ENCODE results near the gene PSD. TPM values are rescaled to one million over a fixed set of nuclear protein-coding genes. Genes with fewer than 3 reads are reported as not detected.

The PSD gene
- polyA plus RNA-seq, 3 donors = 0.83 to 2.7 (median 1.2) TPM

DNA sequence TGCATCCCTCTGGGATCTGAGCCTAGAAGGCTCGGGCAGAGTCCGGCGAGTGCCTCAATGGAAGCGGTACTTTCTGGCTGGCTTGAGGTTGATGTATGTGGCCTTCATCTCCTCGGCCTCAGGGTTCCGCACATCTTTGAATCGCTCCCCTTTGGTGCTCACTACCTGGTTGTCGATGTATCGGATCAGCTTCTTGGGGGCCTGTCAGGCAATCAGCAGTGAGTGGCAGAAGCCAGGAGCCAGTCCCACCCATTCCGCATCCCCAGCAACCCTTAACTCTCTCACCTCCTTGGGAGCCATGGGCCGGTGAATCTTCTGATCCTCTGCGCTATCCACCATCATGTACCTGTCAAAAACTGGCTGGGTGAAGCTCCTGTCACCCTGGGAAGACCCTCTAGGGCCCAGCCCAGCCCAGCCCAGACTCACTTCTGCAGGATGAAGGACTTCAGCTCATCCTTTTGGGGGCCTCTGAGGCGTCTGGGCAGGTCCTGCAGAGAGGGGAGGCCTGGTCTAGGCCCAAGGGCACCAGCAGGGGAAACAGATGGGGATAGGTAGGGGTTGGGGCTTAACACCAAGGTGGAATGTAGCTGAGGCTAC is 4.9 kb upstream of the PSD start:
- 84 to 93% (median 92%) methylated on average over 13 of the region's 13 CpGs for WGBS, 3 donors
- H3K27ac ChIP-seq (ENCODE audit: low read depth, low read length) = no peak overlapping the region

DNA sequence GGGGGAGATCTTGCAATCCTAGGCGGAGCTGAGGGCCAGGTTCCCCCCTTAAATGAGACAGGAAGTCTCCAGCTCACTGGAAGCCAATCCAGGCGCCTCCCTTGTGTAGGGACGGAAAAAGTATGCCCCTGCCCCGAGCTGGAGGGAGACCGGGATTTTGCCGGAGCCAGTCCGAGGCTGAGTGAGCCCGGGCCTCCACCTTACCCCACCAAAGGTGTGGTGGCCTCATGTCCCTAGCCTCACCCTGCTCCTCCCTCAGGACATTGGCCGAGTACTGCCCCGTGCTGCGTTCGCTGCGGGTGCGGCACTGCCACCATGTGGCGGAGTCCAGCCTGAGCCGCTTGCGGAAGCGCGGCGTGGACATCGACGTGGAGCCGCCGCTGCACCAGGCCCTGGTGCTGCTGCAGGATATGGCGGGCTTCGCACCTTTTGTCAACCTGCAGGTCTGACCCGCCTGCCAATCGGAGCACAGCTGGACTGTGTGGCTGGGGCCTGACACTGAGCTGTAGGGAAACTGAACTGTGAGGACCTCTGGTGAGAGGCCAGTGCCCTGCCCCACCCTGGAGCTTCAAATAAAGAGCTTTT is 4.1 kb upstream of the PSD start:
- WGBS, 3 donors = 2 to 7% (median 5%) methylated on average over 28 of the region's 28 CpGs
- no peak overlapping the region for H3K27ac ChIP-seq (ENCODE audit: low read depth, low read length)

DNA sequence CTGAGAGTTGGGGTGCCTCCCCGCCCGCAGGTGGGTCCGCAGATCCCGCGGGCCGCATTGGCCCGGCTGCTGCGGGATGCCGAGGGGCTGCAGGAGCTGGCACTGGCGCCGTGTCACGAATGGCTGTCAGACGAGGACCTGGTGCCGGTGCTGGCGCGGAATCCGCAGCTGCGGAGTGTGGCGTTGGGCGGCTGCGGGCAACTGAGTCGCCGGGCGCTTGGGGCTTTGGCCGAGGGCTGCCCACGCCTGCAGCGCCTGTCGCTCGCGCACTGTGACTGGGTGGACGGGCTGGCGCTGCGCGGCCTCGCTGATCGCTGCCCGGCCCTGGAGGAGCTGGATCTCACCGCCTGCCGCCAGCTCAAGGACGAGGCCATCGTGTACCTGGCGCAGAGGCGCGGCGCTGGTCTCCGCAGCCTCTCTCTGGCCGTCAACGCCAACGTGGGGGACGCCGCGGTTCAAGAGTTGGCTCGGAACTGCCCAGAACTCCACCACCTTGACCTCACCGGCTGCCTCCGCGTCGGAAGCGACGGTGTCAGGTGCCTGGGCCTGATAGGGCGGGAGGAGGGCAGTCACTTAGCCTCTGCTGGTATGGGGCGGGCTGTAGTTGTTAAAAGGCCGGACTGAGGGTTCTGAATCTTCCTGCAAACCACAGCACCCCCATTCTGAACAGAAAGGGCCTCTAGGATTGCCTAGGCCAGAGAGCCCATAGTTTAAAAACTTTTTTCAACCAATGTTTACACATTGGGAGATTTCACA is 3.4 kb upstream of the PSD start:
- no peak overlapping the region for H3K27ac ChIP-seq (ENCODE audit: low read depth, low read length)
- 1% methylated on average over 58 to 62 of the region's 62 CpGs for WGBS, 3 donors

DNA sequence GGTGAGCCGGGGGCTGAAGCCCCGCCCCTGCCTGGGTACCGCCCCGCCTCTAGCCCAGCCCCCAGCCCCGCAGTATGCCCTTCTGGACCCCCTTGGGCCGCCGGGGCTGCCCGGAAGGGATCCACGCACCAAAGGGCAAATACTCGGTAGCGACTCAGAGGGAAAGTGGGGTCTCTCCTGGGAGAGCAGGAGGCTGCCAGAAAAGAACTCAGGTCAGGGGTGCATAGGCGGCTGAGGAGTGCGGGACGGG is 2.8 kb upstream of the PSD start:
- whole genome bisulfite sequencing, 3 donors = 0 to 1% (median 0%) methylated on average over 14 of the region's 14 CpGs

DNA sequence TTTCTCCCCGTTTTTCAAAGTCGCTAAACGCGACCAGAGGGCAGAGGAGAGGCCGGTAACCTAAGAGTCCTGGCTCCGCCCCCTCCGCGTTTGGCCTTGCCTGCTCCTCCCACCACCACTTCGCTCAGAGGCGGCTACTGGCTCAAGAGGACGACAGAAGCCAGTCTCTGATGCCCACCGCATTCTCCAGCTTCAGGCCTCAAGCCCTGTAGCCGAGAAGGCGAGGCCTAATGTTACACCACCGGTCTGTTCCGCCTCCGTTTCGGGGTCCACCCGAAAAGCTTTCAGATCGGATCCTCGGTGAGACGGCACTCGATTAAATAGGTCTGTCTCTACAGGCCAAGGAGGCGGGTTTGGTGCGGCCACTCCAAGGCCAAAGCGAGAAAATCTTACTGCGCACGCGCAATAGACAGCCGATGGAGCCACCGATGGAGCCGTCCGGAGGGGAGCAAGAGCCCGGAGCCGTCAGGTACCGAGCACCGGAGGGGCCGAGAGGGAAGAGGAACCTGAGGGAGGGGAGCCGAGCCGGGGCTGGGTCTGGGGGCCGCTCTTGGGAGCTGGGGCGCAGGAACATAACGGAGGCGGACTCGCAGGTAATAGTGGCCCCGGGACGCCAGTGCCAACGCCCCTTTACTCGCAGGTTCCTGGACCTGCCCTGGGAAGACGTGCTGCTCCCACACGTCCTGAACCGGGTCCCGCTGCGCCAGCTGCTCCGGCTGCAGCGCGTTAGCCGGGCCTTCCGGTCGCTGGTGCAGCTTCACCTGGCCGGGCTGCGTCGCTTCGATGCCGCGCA is 2.3 kb upstream of the PSD start, which contains the start of gene FBXL15:
Gene FBXL15, plus strand, starts transcription at position 123 of the 793 bp plus-strand sequence. Its CDS starts 294 bp downstream, at position 417.
- H3K27ac ChIP-seq (ENCODE audit: low read depth, low read length) = no peak within 1 kb of the TSS
- 0% methylated on average over 65 to 66 of the region's 66 CpGs for WGBS, 3 donors

More for the DNA sequence above, 2.8 kb upstream of the PSD start:
- H3K27ac ChIP-seq (ENCODE audit: low read depth, low read length) = no peak overlapping the region

DNA sequence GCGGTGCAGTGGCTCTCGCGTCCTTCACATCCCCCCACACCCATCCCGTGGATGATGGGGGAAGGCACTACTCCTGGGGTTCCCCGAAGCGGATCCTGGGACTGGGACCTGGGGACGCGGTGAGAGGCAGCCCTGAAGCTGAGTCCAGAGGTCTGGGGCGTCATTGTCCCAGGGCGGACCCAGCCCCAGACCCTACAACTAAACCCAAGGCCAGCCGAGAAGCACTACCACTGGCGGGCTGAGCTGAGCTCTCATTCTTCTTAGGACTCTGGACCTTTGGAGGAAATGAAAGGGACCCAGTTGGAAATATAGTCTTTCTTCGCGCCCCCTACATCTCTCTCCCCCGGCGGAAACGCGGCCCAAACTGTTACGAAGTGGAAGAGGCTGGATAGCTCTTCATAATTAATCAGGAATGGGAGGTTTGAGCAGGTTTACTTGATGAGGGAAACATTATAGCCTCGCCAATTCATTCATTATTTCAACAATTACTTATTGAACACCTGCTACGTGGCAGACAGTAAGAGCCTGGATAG is 1.7 kb upstream of the PSD start:
- WGBS, 3 donors = 2% methylated on average over 21 of the region's 21 CpGs
- no peak overlapping the region for H3K27ac ChIP-seq (ENCODE audit: low read depth, low read length)

DNA sequence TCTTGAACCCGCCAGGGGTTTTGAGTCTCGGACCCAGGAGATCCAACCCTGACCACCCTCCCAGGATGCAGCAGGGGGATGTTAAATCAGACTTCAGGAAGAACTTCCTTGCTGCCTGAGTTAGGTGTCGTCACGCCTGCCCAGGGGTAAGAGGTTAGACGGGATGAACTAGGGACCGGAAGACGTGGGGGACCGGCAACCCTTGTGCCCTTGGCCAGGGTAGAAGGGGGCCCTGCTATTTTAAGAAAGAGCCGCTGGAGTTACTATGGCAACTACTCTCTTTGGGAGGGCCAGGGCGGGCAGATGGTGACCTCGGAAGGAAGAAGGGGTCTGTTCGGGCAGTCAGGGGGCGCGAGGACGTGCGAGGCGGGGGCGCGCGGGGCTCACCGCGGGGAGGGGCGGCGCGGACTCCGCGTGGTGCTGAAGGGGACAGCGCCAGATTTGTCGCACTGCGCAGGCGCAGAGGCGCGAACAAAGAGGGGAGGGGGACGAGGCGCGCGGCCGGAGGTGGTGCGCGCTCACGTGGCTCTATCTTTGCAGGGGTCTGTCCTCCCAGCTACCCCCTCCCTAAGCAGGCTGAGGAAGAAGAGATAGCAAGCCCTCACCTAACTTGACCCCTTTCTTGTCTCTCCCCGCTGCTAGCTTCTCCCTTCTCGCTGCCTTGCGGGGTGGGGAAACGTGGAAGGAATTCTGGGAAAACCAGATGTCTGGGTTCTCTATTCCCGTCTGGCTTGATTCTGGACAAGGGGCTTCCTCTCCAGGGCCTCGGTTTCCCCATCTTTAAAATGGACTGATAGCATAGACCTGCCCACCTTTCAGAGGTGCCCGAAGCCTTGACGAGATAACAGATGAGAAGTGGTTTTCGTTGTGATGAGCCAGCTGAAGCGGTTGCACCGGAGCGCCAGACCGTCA is 940 bp upstream of the PSD start:
- WGBS, 3 donors = 1 to 3% (median 2%) methylated on average over 40 to 54 of the region's 54 CpGs

DNA sequence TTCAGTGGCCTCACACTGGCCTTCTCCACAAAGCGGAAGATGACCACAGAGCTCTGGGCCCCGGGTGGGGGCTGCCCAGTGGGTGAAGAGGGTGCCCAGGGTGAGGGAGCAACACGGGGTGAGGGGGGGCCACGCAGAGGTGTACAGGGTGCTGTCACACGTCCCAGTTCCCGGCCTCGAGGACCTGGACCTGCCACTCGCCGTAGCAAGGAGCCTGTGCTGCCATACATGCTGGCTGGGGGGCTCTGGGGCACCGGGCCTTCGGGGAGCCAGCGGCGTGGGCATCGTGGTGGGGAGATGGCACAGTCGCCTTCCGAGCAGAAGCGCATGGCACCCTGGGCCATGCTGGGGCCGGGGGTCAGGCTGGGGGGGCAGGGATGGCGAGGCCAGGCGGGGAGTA is 1.9 kb downstream of the PSD start:
- 79 to 89% (median 85%) methylated on average over 20 of the region's 20 CpGs for WGBS, 3 donors
- no peak overlapping the region for H3K27ac ChIP-seq (ENCODE audit: low read depth, low read length)

More for the DNA sequence above, 940 bp upstream of the PSD start:
- no peak overlapping the region for H3K27ac ChIP-seq (ENCODE audit: low read depth, low read length)

DNA sequence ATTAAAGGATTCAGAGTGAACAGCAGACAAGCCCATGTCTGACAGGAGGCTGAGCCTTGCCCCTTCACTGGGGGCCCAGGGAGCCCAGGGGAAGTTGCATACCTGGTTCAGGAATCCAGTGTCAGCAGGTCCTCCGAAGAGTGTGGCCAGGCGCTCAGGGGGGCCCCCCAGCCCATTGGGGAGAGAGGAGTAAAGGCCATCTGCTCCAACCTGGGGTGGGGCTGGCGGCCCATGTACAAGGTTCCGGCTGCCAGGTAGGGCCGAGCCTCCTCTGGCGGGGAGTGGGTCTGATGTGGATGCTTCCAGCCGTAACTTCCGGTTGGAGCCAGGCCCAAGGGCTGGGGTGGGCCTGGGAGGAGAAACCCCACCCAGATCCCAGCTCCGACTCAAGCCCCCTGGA is 2.3 kb downstream of the PSD start:
- H3K27ac ChIP-seq (ENCODE audit: low read depth, low read length) = no peak overlapping the region
- 73 to 82% (median 78%) methylated on average over 9 of the region's 9 CpGs for WGBS, 3 donors

DNA sequence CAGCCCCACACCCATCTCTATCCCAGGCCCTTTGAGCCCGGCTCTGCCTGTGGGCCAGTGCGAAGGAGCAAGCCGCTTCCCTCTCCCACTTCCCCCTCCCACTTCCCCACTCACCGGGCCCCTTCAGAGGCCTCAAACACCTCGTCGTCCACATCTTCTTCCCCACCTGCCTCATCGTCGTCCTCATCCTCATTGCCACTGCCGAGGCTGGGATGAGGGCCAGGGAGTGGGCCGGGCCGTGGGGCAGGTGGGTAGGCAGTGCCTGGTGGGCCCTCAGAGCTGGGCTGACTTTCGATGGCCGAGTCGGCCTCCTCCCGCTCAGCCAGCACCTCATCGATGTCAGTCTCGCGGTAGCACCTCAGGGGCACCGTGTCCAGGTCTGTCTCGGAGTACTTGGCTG is 3.8 kb downstream of the PSD start:
- no peak overlapping the region for H3K27ac ChIP-seq (ENCODE audit: low read depth, low read length)
- WGBS, 3 donors = 44 to 49% (median 44%) methylated on average over 19 to 20 of the region's 20 CpGs

DNA sequence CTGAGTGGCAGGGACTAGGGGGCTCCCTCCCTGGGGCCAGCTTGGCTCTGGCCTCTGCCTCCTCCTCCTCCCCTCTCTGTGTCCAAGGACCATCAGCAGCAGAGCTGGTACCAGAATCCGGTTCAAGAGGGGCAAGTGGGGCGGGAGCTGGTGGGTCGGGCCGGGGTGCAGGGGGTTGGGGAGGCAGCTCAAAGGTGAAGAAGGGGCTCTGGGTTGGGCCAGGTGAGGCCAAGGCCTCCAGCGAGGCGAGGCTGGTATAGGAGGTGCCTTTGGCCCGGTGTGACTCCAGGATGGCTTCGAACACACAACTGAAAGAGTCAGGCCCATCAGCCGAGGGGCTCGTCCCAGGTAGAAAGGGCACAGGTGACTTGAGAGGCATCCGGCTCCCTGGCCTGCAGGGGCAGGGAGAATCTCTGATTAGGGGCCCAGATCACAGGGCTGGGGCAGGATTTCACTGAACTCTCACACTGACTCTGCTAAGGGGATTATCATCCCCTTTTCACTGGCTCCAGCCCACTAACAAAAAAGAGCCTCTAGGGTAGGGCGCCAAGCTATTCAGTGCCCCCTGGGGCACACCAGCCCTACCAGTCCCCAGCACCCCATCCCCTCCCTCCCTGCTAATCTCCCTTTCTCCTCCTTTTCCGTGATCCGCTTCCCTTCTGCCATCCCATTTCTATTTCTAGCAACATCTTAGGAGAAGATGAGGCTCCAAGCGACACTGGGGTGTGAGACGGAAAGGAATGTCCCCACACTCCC is 4.6 kb downstream of the PSD start:
- H3K27ac ChIP-seq (ENCODE audit: low read depth, low read length) = no peak overlapping the region
- WGBS, 3 donors = 69 to 83% (median 78%) methylated on average over 16 of the region's 16 CpGs

DNA sequence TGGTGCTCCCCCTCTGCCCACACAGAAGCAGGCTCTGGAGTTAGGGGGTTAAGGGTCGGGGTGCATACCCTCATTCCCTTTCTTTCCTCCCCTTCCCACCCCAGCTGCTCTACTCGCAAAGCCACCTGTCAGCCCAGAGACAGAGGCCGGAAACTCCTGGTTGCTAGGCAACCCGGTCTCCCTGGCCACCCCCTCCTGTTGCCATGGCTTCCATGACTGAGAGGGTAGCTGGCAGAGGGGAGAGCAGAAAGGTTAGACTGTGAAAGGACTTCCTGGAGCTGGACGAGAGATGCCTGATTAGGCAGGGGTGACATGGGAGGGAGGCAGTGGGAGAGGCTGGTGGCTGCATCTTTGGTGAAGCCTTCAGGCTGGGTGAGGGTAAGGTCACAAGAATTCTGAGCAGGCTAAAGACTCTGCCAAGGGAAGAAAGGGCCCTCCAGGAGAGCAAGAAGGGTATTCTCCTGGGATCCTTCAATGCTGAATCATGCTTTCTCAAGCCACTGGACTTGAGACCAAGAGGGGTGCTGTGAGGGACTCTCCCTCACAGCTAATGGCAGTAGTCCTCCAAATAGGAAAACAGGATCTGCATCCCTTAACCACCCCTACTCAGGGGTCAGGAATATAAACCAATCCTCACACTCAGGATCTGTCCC is 5.4 kb downstream of the PSD start:
- no peak overlapping the region for H3K27ac ChIP-seq (ENCODE audit: low read depth, low read length)
- WGBS, 3 donors = 19 to 22% (median 20%) methylated on average over 5 of the region's 5 CpGs

DNA sequence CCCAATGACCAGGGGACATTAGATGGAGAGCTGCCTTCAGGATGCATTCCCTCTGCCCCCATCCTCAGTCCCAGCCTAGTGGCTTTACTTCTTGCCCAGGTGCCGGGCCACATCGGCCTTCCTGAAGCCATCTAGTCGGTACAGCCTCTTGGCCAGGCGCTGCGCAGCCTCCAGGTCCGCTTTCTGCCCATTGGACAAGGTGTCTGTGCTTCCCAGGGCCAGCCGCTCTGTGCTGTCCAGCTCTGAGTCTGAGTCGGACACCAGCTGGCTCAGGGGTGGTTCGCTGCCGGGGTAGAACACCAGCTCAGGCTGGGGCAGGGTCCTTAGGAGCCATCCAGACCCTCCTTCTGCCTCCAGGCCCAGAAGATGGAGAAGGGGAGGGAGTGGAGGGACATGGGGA is 6.3 kb downstream of the PSD start:
- no peak overlapping the region for H3K27ac ChIP-seq (ENCODE audit: low read depth, low read length)
- WGBS, 3 donors = 83 to 91% (median 89%) methylated on average over 10 of the region's 10 CpGs

DNA sequence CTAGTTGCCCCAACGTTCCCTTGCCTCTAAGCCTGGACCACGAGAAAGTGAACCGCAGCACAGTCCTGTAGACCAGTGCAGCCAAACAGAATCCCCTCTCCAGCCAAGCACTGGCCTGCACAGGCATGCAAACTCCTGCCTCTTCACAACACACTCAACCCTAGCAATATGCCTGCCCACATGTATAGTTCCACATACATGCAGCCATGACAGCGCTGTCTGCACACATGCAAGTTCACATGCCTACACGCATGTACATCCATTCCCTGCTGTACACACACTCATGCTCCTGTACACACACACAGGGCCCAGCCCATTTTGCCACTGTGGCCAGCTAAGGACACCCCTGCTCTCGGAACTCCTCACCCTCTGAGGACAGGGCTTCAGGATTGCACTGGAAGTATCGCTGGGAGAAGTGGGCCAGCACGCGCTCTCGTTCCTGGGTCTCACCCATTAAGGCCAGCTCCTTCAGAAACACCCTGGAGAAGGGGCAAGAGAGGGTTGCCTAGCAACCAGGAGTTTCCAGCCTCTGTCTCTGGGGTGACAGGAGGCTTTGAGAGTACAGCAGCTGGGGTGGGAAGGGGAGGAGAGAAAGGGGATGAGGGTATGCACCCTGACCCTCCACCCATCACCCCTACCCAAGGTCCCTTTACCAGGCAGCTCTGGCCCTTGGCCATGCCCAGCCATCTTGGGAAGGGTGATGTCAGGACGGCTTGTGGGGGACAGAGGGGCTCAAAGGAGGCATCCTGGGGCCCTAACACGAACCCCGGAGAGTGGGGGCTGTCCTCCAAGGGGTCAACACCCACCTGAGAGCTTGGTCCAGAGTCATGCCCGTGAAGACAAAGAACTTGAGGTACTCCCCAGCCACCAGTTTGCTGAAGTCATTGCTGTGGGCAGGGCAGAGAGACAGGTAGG is 7.0 kb downstream of the PSD start:
- WGBS, 3 donors = 77 to 82% (median 81%) methylated on average over 14 of the region's 14 CpGs
- no peak overlapping the region for H3K27ac ChIP-seq (ENCODE audit: low read depth, low read length)

DNA sequence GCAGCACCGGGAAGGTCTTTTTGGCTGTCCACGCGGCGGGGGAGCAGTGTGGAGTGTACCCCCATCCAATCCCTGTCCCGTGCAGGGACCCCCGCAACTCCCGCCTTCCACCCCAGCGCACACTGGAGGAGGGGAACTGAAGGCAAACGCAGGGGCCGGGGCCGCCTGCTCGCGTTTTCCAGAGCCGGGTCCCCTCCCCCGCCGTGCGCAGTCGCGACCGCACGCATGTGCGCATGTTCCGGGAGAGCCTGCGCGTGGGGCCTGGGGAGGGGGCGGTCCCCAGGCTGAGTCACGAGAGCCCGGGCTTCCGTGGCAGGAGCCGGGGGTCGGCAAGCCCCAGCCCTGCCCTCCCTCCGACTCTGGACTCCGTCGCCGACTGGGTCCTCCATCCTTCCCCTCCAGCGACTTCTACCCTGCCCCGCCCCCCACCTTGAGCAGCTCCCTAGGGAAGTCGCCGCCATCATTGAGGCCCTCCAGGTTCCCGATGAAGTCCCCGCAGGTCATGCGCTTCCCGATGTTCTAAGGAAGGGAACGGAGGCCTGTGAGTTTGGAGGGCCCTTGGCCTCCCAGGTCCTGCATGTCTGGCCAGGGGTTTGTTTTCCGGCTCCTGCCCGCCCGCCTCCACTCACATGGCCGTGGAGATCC is 8.0 kb downstream of the PSD start:
- H3K27ac ChIP-seq (ENCODE audit: low read depth, low read length) = no peak overlapping the region
- 1 to 2% (median 2%) methylated on average over 34 to 48 of the region's 48 CpGs for WGBS, 3 donors

Data from adipose tissue (tissue), 3 donors.